Measurements from ENCODE around the gene ART5. TPM values are rescaled to one million over a fixed set of nuclear protein-coding genes. Genes with fewer than 3 reads are reported as not detected.

ART5 gene
- total RNA-seq, 2 donors from 2014 or later: 3.1 TPM; not detected in 1

GRCh38 chr11:3683039-3683438 is 41.2 kb upstream of the ART5 start:
- TF ChIP-seq POLR2AphosphoS5 (IDR thresholded peaks at IDR 0.05): no peak
- no peaks in the 10 kb centered on the region for H3K9me3 ChIP-seq
- no peak overlapping the region for H3K4me3 ChIP-seq
- 83% methylated on average over 9 of the region's 9 CpGs for WGBS
- intact Hi-C loops (cut with DNase I): no loop called here
- no peaks in the 10 kb centered on the region for H3K4me1 ChIP-seq (replicated peaks)
- H3K27ac ChIP-seq: no peak overlapping the region
- H3K27me3 ChIP-seq (replicated peaks; ENCODE audit: insufficient read depth): no peaks in the 10 kb centered on the region
- H3K36me3 ChIP-seq: peaks cover 6 to 7% of the 10 kb centered on the region in 2 donors
- no peak for DNase-seq (ENCODE audit: low spot score)

GRCh38 chr11:3679077-3679476 is 37.3 kb upstream of the ART5 start:
- no peak for TF ChIP-seq POLR2A (IDR thresholded peaks at IDR 0.05)
- no peak for TF ChIP-seq CTCF (IDR thresholded peaks at IDR 0.05)
- no peak for TF ChIP-seq POLR2AphosphoS5 (IDR thresholded peaks at IDR 0.05)
- Histone ChIP-seq H3K9me3 (no peaks in the 10 kb centered on the region), H3K4me3 (no peak overlapping the region), H3K27ac (no peak overlapping the region), H3K36me3 (peaks cover 7 to 17% of the 10 kb centered on the region in 2 donors), H3K4me1 (replicated peaks) (no peaks in the 10 kb centered on the region), H3K27me3 (replicated peaks; ENCODE audit: insufficient read depth) (no peaks in the 10 kb centered on the region)
- intact Hi-C loops (cut with DNase I): no loop called here
- DNase-seq (ENCODE audit: low spot score): no peak
- 96% methylated on average over 3 of the region's 3 CpGs for WGBS

GRCh38 chr11:3675971-3676370 is 34.2 kb upstream of the ART5 start:
- H3K4me1 ChIP-seq (replicated peaks): no peaks in the 10 kb centered on the region
- WGBS: 97% methylated on average over 11 of the region's 11 CpGs

GRCh38 chr11:3674189-3674588 is 32.4 kb upstream of the ART5 start:
- DNase-seq (ENCODE audit: low spot score): no peak
- intact Hi-C loops (cut with DNase I): no loop called here
- Histone ChIP-seq H3K27ac (no peak overlapping the region), H3K9me3 (no peaks in the 10 kb centered on the region), H3K4me1 (replicated peaks) (no peaks in the 10 kb centered on the region), H3K4me3 (no peak overlapping the region), H3K36me3 (peaks cover 4 to 20% of the 10 kb centered on the region in 2 donors), H3K27me3 (replicated peaks; ENCODE audit: insufficient read depth) (no peaks in the 10 kb centered on the region)
- 100% methylated on average over 1 of the region's 1 CpG for whole genome bisulfite sequencing
- no peak for TF ChIP-seq POLR2A (IDR thresholded peaks at IDR 0.05)
- TF ChIP-seq POLR2AphosphoS5 (IDR thresholded peaks at IDR 0.05): no peak
- no peak for TF ChIP-seq CTCF (IDR thresholded peaks at IDR 0.05)

More at GRCh38 chr11:3675971-3676370, 34.2 kb upstream of the ART5 start:
- Histone ChIP-seq H3K4me3 (no peak overlapping the region), H3K36me3 (peaks cover 10 to 20% of the 10 kb centered on the region in 2 donors), H3K27me3 (replicated peaks; ENCODE audit: insufficient read depth) (no peaks in the 10 kb centered on the region), H3K27ac (no peak overlapping the region), H3K9me3 (no peaks in the 10 kb centered on the region)
- intact Hi-C loops (cut with DNase I): no loop called here
- DNase-seq (ENCODE audit: low spot score): no peak
- no peak for TF ChIP-seq POLR2AphosphoS5 (IDR thresholded peaks at IDR 0.05)
- no peak for TF ChIP-seq CTCF (IDR thresholded peaks at IDR 0.05)
- TF ChIP-seq POLR2A (IDR thresholded peaks at IDR 0.05): no peak

- Histone ChIP-seq H3K4me3 (no peak within 1 kb of the TSS), H3K4me1 (replicated peaks) (no peaks in the 10 kb centered on the region), H3K27ac (no peak within 1 kb of the TSS), H3K36me3 (peaks cover 3 to 13% of the 10 kb centered on the region in 2 donors), H3K9me3 (no peaks in the 10 kb centered on the region), H3K27me3 (replicated peaks; ENCODE audit: insufficient read depth) (no peaks in the 10 kb centered on the region)
- 49% methylated on average over 9 of the region's 9 CpGs for whole genome bisulfite sequencing
- no peak for DNase-seq (ENCODE audit: low spot score)
- TF ChIP-seq CTCF (IDR thresholded peaks at IDR 0.05): no peak
- TF ChIP-seq POLR2A (IDR thresholded peaks at IDR 0.05): no peak
- no peak for TF ChIP-seq POLR2AphosphoS5 (IDR thresholded peaks at IDR 0.05)
- intact Hi-C loops (cut with DNase I): no loop called here
Observed at GRCh38 chr11:3671334-3672254, 29.8 kb upstream of the ART5 start, which contains the start of gene CHRNA10. CHRNA10 (minus strand) TSS chr11:3671384; CDS start chr11:3671312, 72 bp downstream.
